ENCODE results near the gene HFE. TPM values are rescaled to one million over a fixed set of nuclear protein-coding genes. Genes with fewer than 3 reads are reported as not detected.

The HFE gene
- total RNA-seq, 1 donor from 2014 or later: not detected

GRCh38 chr6:26136321-26136720 lies 49.1 kb downstream of the HFE start:
- Mint-ChIP-seq H3K27ac (ENCODE audit: unreplicated experiment) (no peak overlapping the region), H3K4me1 (ENCODE audit: low read depth, unreplicated experiment) (peaks cover 6% of the 10 kb centered on the region), H3K9me3 (ENCODE audit: unreplicated experiment) (no peaks in the 10 kb centered on the region), H3K4me3 (ENCODE audit: unreplicated experiment) (no peak overlapping the region), H3K36me3 (ENCODE audit: unreplicated experiment) (no peaks in the 10 kb centered on the region), H3K27me3 (ENCODE audit: unreplicated experiment) (no peaks in the 10 kb centered on the region)
- TF ChIP-seq CTCF (IDR thresholded peaks at IDR 0.05; ENCODE audit: partially characterized antibody, unreplicated experiment): no peak
- no peak for DNase-seq

GRCh38 chr6:26140254-26140966 lies 53.2 kb downstream of the HFE start:
- H3K4me1 Mint-ChIP-seq (ENCODE audit: low read depth, unreplicated experiment): peaks cover 12% of the 10 kb centered on the region
- no peaks in the 10 kb centered on the region for H3K9me3 Mint-ChIP-seq (ENCODE audit: unreplicated experiment)
- H3K36me3 Mint-ChIP-seq (ENCODE audit: unreplicated experiment): no peaks in the 10 kb centered on the region
- no peak for DNase-seq
- no peak for TF ChIP-seq CTCF (IDR thresholded peaks at IDR 0.05; ENCODE audit: partially characterized antibody, unreplicated experiment)
- H3K4me3 Mint-ChIP-seq (ENCODE audit: unreplicated experiment): no peak overlapping the region
- H3K27ac Mint-ChIP-seq (ENCODE audit: unreplicated experiment): peak overlapping the region; percentile 49
- peaks cover 2% of the 10 kb centered on the region for H3K27me3 Mint-ChIP-seq (ENCODE audit: unreplicated experiment)

GRCh38 chr6:26140967-26141294 lies 53.7 kb downstream of the HFE start:
- Mint-ChIP-seq H3K4me3 (ENCODE audit: unreplicated experiment) (peak overlapping the region; percentile 6), H3K4me1 (ENCODE audit: low read depth, unreplicated experiment) (peaks cover 12% of the 10 kb centered on the region), H3K27ac (ENCODE audit: unreplicated experiment) (peak overlapping the region; percentile 49), H3K9me3 (ENCODE audit: unreplicated experiment) (no peaks in the 10 kb centered on the region), H3K27me3 (ENCODE audit: unreplicated experiment) (peaks cover 2% of the 10 kb centered on the region), H3K36me3 (ENCODE audit: unreplicated experiment) (no peaks in the 10 kb centered on the region)
- no peak for TF ChIP-seq CTCF (IDR thresholded peaks at IDR 0.05; ENCODE audit: partially characterized antibody, unreplicated experiment)
- no peak for DNase-seq

- no peaks in the 10 kb centered on the region for H3K9me3 Mint-ChIP-seq (ENCODE audit: unreplicated experiment)
Measured at GRCh38 chr6:26141378-26141904, 54.2 kb downstream of the HFE start.

More at GRCh38 chr6:26141378-26141904, 54.2 kb downstream of the HFE start:
- H3K4me1 Mint-ChIP-seq (ENCODE audit: low read depth, unreplicated experiment): peaks cover 12% of the 10 kb centered on the region
- DNase-seq: peak; percentile 24
- peak overlapping the region; percentile 6 for H3K4me3 Mint-ChIP-seq (ENCODE audit: unreplicated experiment)
- TF ChIP-seq CTCF (IDR thresholded peaks at IDR 0.05; ENCODE audit: partially characterized antibody, unreplicated experiment): no peak
- H3K27me3 Mint-ChIP-seq (ENCODE audit: unreplicated experiment): peaks cover 2% of the 10 kb centered on the region
- no peaks in the 10 kb centered on the region for H3K36me3 Mint-ChIP-seq (ENCODE audit: unreplicated experiment)
- H3K27ac Mint-ChIP-seq (ENCODE audit: unreplicated experiment): peak overlapping the region; percentile 49
